SJSA1 (cell line): ENCODE measurements around the gene CASP10. TPM values are rescaled to one million over a fixed set of nuclear protein-coding genes. Genes with fewer than 3 reads are reported as not detected.
A peak's percentile ranks its signal among the peaks of the same experiment; 100 is the strongest.
"Not testable (repeated sequence)": the region's sequence is repeated elsewhere in the genome, so short reads cannot be mapped to it uniquely, and the experiment has no call there.

Experiments
- DNase-seq, 2 experiments: peaks; one replicate each; pipeline ENCODE4 v3.0.0-alpha.2; 2015 to 2020; ENCODE audit warnings: low spot score in 2 of 2, low read depth in 1 of 2
- H3K27ac ChIP-seq: fragments of 250-450 bp; sonication (Bioruptor Pico); 2 replicates; pipeline ENCODE4 v1.5.1; 2020; ENCODE audit warnings: mild to moderate bottlenecking, moderate library complexity
- H3K27me3 ChIP-seq: fragments of 250-450 bp; sonication (Bioruptor Pico); replicated peaks from 2 replicates; pipeline ENCODE4 v1.5.1; 2020; ENCODE audit warnings: mild to moderate bottlenecking, moderate library complexity
- H3K36me3 ChIP-seq: fragments of 250-450 bp; sonication (Bioruptor Pico); 2 replicates; pipeline ENCODE4 v1.5.1; 2020; ENCODE audit warnings: mild to moderate bottlenecking
- H3K4me1 ChIP-seq: fragments of 250-450 bp; sonication (Bioruptor Pico); replicated peaks from 2 replicates; pipeline ENCODE4 v1.6.1; 2021; ENCODE audit warnings: mild to moderate bottlenecking
- H3K4me3 ChIP-seq: fragments of 250-450 bp; sonication (Bioruptor Pico); 2 replicates; pipeline ENCODE4 v1.5.1; 2020; ENCODE audit warnings: mild to moderate bottlenecking
- H3K9me3 ChIP-seq: fragments of 250-450 bp; sonication (Bioruptor Pico); replicated peaks from 2 replicates; pipeline ENCODE4 v1.5.1; 2020; ENCODE audit warnings: mild to moderate bottlenecking
- total RNA-seq: library from RNA; depleted of rRNA; stranded (reverse); fragments of >200 nt; shearing (Covaris generic); gene quantifications from 2 replicates; pipeline ENCODE4 v1.2.3, GENCODE V29; 2014

CASP10 gene
- total RNA-seq, 1 experiment from 2014 or later = 1.6 TPM

- Histone ChIP-seq H3K36me3 (peaks cover 53% of the 10 kb centered on the region), H3K4me1 (peaks cover 44% of the 10 kb centered on the region), H3K4me3 (peak overlapping the region; percentile 11), H3K9me3 (no peaks in the 10 kb centered on the region), H3K27me3 (no peaks in the 10 kb centered on the region), H3K27ac (peak overlapping the region; percentile 99)
- DNase-seq = no peak
Measured at GRCh38 chr2:201150454-201151020, 32.4 kb upstream of the CASP10 start.

- DNase-seq = peak; percentile 66 to 93
- H3K27ac ChIP-seq = peak overlapping the region; percentile 99
- no peaks in the 10 kb centered on the region for H3K9me3 ChIP-seq
- peaks cover 61% of the 10 kb centered on the region for H3K36me3 ChIP-seq
- H3K4me3 ChIP-seq = peak overlapping the region; percentile 11
- H3K27me3 ChIP-seq = no peaks in the 10 kb centered on the region
- peaks cover 44% of the 10 kb centered on the region for H3K4me1 ChIP-seq
Measured at GRCh38 chr2:201151127-201151981, 31.6 kb upstream of the CASP10 start.

- DNase-seq = no peak
- H3K27me3 ChIP-seq = no peaks in the 10 kb centered on the region
- peaks cover 66% of the 10 kb centered on the region for H3K36me3 ChIP-seq
- H3K9me3 ChIP-seq = no peaks in the 10 kb centered on the region
- peaks cover 44% of the 10 kb centered on the region for H3K4me1 ChIP-seq
- H3K4me3 ChIP-seq = no peak overlapping the region
- peak overlapping the region; percentile 99 for H3K27ac ChIP-seq
Measured at GRCh38 chr2:201152517-201152916, 30.4 kb upstream of the CASP10 start.

GRCh38 chr2:201152999-201153815, 29.7 kb upstream of the CASP10 start:
- Histone ChIP-seq H3K9me3 (no peaks in the 10 kb centered on the region), H3K4me3 (no peak overlapping the region), H3K27ac (no peak overlapping the region), H3K4me1 (peaks cover 49% of the 10 kb centered on the region), H3K27me3 (no peaks in the 10 kb centered on the region), H3K36me3 (peaks cover 73% of the 10 kb centered on the region)
- no peak for DNase-seq

- no peaks in the 10 kb centered on the region for H3K27me3 ChIP-seq
- no peak overlapping the region for H3K27ac ChIP-seq
- no peak for DNase-seq
- H3K36me3 ChIP-seq = peaks cover 77% of the 10 kb centered on the region
- no peak overlapping the region for H3K4me3 ChIP-seq
- peaks cover 35% of the 10 kb centered on the region for H3K4me1 ChIP-seq
- H3K9me3 ChIP-seq = no peaks in the 10 kb centered on the region
Measured at GRCh38 chr2:201154615-201155399, 28.1 kb upstream of the CASP10 start.

GRCh38 chr2:201156036-201156435, 26.9 kb upstream of the CASP10 start:
- Histone ChIP-seq H3K36me3 (peaks cover 79% of the 10 kb centered on the region), H3K27me3 (no peaks in the 10 kb centered on the region)

GRCh38 chr2:201156640-201157039, 26.3 kb upstream of the CASP10 start:
- H3K4me3 ChIP-seq = no peak overlapping the region
- peaks cover 81% of the 10 kb centered on the region for H3K36me3 ChIP-seq
- no peaks in the 10 kb centered on the region for H3K27me3 ChIP-seq
- no peak overlapping the region for H3K27ac ChIP-seq
- no peak for DNase-seq
- no peaks in the 10 kb centered on the region for H3K9me3 ChIP-seq
- peaks cover 16% of the 10 kb centered on the region for H3K4me1 ChIP-seq

More at GRCh38 chr2:201156036-201156435, 26.9 kb upstream of the CASP10 start:
- peaks cover 22% of the 10 kb centered on the region for H3K4me1 ChIP-seq
- H3K4me3 ChIP-seq = no peak overlapping the region
- DNase-seq = no peak
- no peak overlapping the region for H3K27ac ChIP-seq
- H3K9me3 ChIP-seq = no peaks in the 10 kb centered on the region

GRCh38 chr2:201157694-201158093, 25.2 kb upstream of the CASP10 start:
- H3K4me1 ChIP-seq = peaks cover 9% of the 10 kb centered on the region
- peak overlapping the region; percentile 15; the same call in 1 of the 2 replicates for H3K27ac ChIP-seq
- DNase-seq = no peak
- peaks cover 84% of the 10 kb centered on the region for H3K36me3 ChIP-seq
- no peaks in the 10 kb centered on the region for H3K27me3 ChIP-seq
- no peaks in the 10 kb centered on the region for H3K9me3 ChIP-seq
- H3K4me3 ChIP-seq = no peak overlapping the region

GRCh38 chr2:201158111-201158929, 24.6 kb upstream of the CASP10 start:
- peak overlapping the region; percentile 15; the same call in 1 of the 2 replicates for H3K27ac ChIP-seq
- H3K9me3 ChIP-seq = no peaks in the 10 kb centered on the region
- peaks cover 84% of the 10 kb centered on the region for H3K36me3 ChIP-seq
- H3K4me1 ChIP-seq = peaks cover 9% of the 10 kb centered on the region
- no peak overlapping the region for H3K4me3 ChIP-seq
- no peaks in the 10 kb centered on the region for H3K27me3 ChIP-seq
- DNase-seq = peak; percentile 67 to 76

- Histone ChIP-seq H3K36me3 (peaks cover 69% of the 10 kb centered on the region), H3K27ac (no peak overlapping the region), H3K9me3 (no peaks in the 10 kb centered on the region), H3K27me3 (no peaks in the 10 kb centered on the region), H3K4me3 (no peak overlapping the region), H3K4me1 (no peaks in the 10 kb centered on the region)
- no peak for DNase-seq
Measured at GRCh38 chr2:201164166-201164565, 18.8 kb upstream of the CASP10 start.

- H3K9me3 ChIP-seq = no peaks in the 10 kb centered on the region
- H3K27me3 ChIP-seq = no peaks in the 10 kb centered on the region
- no peak for DNase-seq
- H3K27ac ChIP-seq = no peak overlapping the region
- H3K4me3 ChIP-seq = no peak overlapping the region
- H3K4me1 ChIP-seq = no peaks in the 10 kb centered on the region
- peaks cover 39% of the 10 kb centered on the region for H3K36me3 ChIP-seq
Measured at GRCh38 chr2:201167546-201167945, 15.4 kb upstream of the CASP10 start.

- not testable (repeated sequence) for H3K9me3 ChIP-seq, H3K27ac ChIP-seq, H3K27me3 ChIP-seq, H3K4me3 ChIP-seq, H3K4me1 ChIP-seq, DNase-seq
- H3K36me3 ChIP-seq = peaks cover 30% of the 10 kb centered on the region
Measured at GRCh38 chr2:201168496-201168895, 14.4 kb upstream of the CASP10 start.
